GM12878 (cell line): ENCODE measurements around the gene TNFRSF1B. TPM values are rescaled to one million over a fixed set of nuclear protein-coding genes. Genes with fewer than 3 reads are reported as not detected.

Experiments
- ASH2L ChIP-seq: fragments of 300-600, 200-600 bp; sonication (generic); IDR thresholded peaks from 2 replicates; pipeline ENCODE4 v1.6.1; 2017; ENCODE audit warnings: low read depth, mild to moderate bottlenecking, borderline replicate concordance
- ATF7 ChIP-seq: fragments of 450-650 bp; IDR thresholded peaks from 2 replicates; pipeline ENCODE4 v1.6.1; 2016; ENCODE audit warnings: low read depth, mild to moderate bottlenecking
- FOXM1 ChIP-seq: IDR thresholded peaks from 2 replicates; pipeline ENCODE4 v1.6.1; 2012; ENCODE audit warnings: low read depth, mild to moderate bottlenecking, inconsistent platforms, low read length, moderate library complexity
- HSF1 ChIP-seq: fragments of 150-350 bp; IDR thresholded peaks from 2 replicates; pipeline ENCODE4 v1.6.1; 2014; ENCODE audit warnings: mild to moderate bottlenecking, low read depth, low read length
- IRF4 ChIP-seq: IDR thresholded peaks from 2 replicates; pipeline ENCODE4 v1.6.1; 2011; ENCODE audit warnings: low read depth, low read length
- MYC ChIP-seq: IDR thresholded peaks from 2 replicates; pipeline ENCODE4 v1.6.1; 2011; ENCODE audit warnings: mild to moderate bottlenecking, low read length, moderate library complexity, inconsistent platforms; ENCODE audit not compliant: insufficient read depth, insufficient replicate concordance, insufficient read length, severe bottlenecking
- NBN ChIP-seq: fragments of 450-650 bp; IDR thresholded peaks from 2 replicates; pipeline ENCODE4 v1.6.1; 2016
- NKRF ChIP-seq: fragments of 450-650 bp; conservative IDR thresholded peaks from 2 replicates; pipeline ENCODE4 v1.6.1; 2017; ENCODE audit warnings: mild to moderate bottlenecking, moderate library complexity
- POLR2AphosphoS2 ChIP-seq: IDR thresholded peaks from 2 replicates; pipeline ENCODE4 v1.6.1; 2011; ENCODE audit warnings: low read depth, mild to moderate bottlenecking, low read length, improper control_type of control experiment, moderate library complexity
- REST ChIP-seq: IDR thresholded peaks from 2 replicates; pipeline ENCODE4 v1.6.1; 2012; ENCODE audit warnings: mild to moderate bottlenecking, low read depth, low read length
- ZBTB33 ChIP-seq: fragments of 450-650 bp; IDR thresholded peaks from 2 replicates; pipeline ENCODE4 v1.6.1; 2017; ENCODE audit warnings: mild to moderate bottlenecking
- ZSCAN29 ChIP-seq: fragments of 450-650 bp; IDR thresholded peaks from 2 replicates; pipeline ENCODE4 v1.6.1; 2017; ENCODE audit warnings: mild to moderate bottlenecking, moderate library complexity
- polyA plus RNA-seq, 11 experiments: library from polyadenylated mRNA; depleted of rRNA in 4 of 11; unstranded in 6 of 11; stranded (reverse) in 5 of 11; fragments of >200 nt; fragmentation: Nextera tagmentation in 4 of 11; fragmentation: Illumina TruSeq in 1 of 11; extraction: Ambion mirVana in 4 of 11; extraction: Trizol in 1 of 11; gene quantifications; 1 replicate in 1 of 11; 2 replicates in 10 of 11; pipeline versions ENCODE4 v1.2.1 to v1.2.3, GENCODE V29; 2011 to 2016; ENCODE audit warnings: inconsistent platforms in 2 of 11, missing spikeins in 2 of 11, low read depth in 1 of 11
- total RNA-seq, 4 experiments: library from RNA; depleted of rRNA in 3 of 4; stranded (reverse); fragments of >200 nt in 3 of 4; fragmentation: Illumina TruSeq in 1 of 4; extraction: Trizol in 1 of 4; gene quantifications; 2 replicates each; pipeline versions ENCODE4 v1.2.1 to v1.2.3, GENCODE V29; 2013 to 2021
- TF ChIP-seq, protein P1 (sequence below): fragments of 450-650 bp; formaldehyde crosslinking; IDR thresholded peaks from 2 replicates; pipeline ENCODE4 v1.4.0; 2022; ENCODE audit warnings: mild to moderate bottlenecking, moderate library complexity
- TF ChIP-seq, protein P2 (sequence below): fragments of 450-650 bp; IDR thresholded peaks from 2 replicates; pipeline ENCODE4 v1.6.1; 2016; ENCODE audit warnings: mild to moderate bottlenecking

The TNFRSF1B gene
- total and polyA plus RNA-seq, 10 of the 15 experiments (the other 5 are each of a cell fraction or from before 2014, with no cell fraction given): 10.1 to 87.2 (median 37.3) TPM

GRCh38 chr1:12148958-12149790 is 17.6 kb upstream of the TNFRSF1B start (continued):
- TF ChIP-seq, protein P1, sequence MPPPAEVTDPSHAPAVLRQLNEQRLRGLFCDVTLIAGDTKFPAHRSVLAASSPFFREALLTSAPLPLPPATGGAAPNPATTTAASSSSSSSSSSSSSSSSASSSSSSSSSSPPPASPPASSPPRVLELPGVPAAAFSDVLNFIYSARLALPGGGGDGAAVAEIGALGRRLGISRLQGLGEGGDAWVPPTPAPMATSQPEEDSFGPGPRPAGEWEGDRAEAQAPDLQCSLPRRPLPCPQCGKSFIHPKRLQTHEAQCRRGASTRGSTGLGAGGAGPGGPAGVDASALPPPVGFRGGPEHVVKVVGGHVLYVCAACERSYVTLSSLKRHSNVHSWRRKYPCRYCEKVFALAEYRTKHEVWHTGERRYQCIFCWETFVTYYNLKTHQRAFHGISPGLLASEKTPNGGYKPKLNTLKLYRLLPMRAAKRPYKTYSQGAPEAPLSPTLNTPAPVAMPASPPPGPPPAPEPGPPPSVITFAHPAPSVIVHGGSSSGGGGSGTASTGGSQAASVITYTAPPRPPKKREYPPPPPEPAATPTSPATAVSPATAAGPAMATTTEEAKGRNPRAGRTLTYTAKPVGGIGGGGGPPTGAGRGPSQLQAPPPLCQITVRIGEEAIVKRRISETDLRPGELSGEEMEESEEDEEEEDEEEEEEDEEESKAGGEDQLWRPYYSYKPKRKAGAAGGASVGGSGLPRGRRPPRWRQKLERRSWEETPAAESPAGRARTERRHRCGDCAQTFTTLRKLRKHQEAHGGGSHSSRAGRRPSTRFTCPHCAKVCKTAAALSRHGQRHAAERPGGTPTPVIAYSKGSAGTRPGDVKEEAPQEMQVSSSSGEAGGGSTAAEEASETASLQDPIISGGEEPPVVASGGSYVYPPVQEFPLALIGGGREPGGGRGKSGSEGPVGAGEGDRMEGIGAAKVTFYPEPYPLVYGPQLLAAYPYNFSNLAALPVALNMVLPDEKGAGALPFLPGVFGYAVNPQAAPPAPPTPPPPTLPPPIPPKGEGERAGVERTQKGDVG (CRISPR knock-in tag): no peak
- TF ChIP-seq IRF4 (no peak), ZSCAN29 (no peak), ATF7 (0 out of 2 replicates have a peak, but pooled peaks have one; percentile 13), REST (no peak), POLR2AphosphoS2 (peak; percentile 52; the same call in 1 of the 2 replicates), ZBTB33 (no peak), NKRF (peak; percentile 43; the same call in 1 of the 2 replicates), HSF1 (no peak), NBN (no peak), ASH2L (no peak), MYC (no peak), FOXM1 (peak; percentile 38; the same call in 1 of the 2 replicates)
- TF ChIP-seq, protein P2, sequence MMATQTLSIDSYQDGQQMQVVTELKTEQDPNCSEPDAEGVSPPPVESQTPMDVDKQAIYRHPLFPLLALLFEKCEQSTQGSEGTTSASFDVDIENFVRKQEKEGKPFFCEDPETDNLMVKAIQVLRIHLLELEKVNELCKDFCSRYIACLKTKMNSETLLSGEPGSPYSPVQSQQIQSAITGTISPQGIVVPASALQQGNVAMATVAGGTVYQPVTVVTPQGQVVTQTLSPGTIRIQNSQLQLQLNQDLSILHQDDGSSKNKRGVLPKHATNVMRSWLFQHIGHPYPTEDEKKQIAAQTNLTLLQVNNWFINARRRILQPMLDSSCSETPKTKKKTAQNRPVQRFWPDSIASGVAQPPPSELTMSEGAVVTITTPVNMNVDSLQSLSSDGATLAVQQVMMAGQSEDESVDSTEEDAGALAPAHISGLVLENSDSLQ: no peak
